NCI-H460 (cell line): ENCODE measurements around the gene STARD8. TPM values are rescaled to one million over a fixed set of nuclear protein-coding genes. Genes with fewer than 3 reads are reported as not detected.
"Not testable (repeated sequence)": the region's sequence is repeated elsewhere in the genome, so short reads cannot be mapped to it uniquely, and the experiment has no call there.

Experiments
- DNase-seq: peaks from one replicate; pipeline ENCODE4 v3.0.0-alpha.2; 2016; ENCODE audit warnings: low read depth; ENCODE audit errors: extremely low read depth
- total RNA-seq: library from RNA; depleted of rRNA; stranded (reverse); fragments of >200 nt; shearing (Covaris generic); gene quantifications from 2 replicates; pipeline ENCODE4 v1.2.3, GENCODE V29; 2014

STARD8 gene
- total RNA-seq, 1 experiment from 2014 or later: 0.72 TPM

- DNase-seq: peak; percentile 8
Observed at GRCh38 chrX:68686097-68686977, 38.9 kb downstream of the STARD8 start.

- not testable (repeated sequence) for DNase-seq
Observed at GRCh38 chrX:68688931-68689330, 41.5 kb downstream of the STARD8 start.

- DNase-seq: no peak
Observed at GRCh38 chrX:68690936-68691501, 43.6 kb downstream of the STARD8 start.

GRCh38 chrX:68691921-68692320, 44.5 kb downstream of the STARD8 start:
- no peak for DNase-seq

- no peak for DNase-seq
Observed at GRCh38 chrX:68692651-68693050, 45.2 kb downstream of the STARD8 start.

GRCh38 chrX:68693481-68694434, 46.3 kb downstream of the STARD8 start:
- peak; percentile 11 for DNase-seq

GRCh38 chrX:68694435-68695205, 47.2 kb downstream of the STARD8 start:
- no peak for DNase-seq

GRCh38 chrX:68695206-68695845, 47.9 kb downstream of the STARD8 start:
- DNase-seq: no peak

- no peak for DNase-seq
Observed at GRCh38 chrX:68696267-68696990, 49.0 kb downstream of the STARD8 start.

- no peak for DNase-seq
Observed at GRCh38 chrX:68697036-68697435, 49.6 kb downstream of the STARD8 start.

GRCh38 chrX:68697465-68698125, 50.1 kb downstream of the STARD8 start:
- no peak for DNase-seq

GRCh38 chrX:68698942-68699341, 51.5 kb downstream of the STARD8 start:
- no peak for DNase-seq

GRCh38 chrX:68699960-68700746, 52.7 kb downstream of the STARD8 start:
- no peak for DNase-seq

- DNase-seq: no peak
Observed at GRCh38 chrX:68703369-68703768, 55.9 kb downstream of the STARD8 start.

- no peak for DNase-seq
Observed at GRCh38 chrX:68703846-68704245, 56.4 kb downstream of the STARD8 start.

- no peak for DNase-seq
Observed at GRCh38 chrX:68705986-68706385, 58.5 kb downstream of the STARD8 start.

- DNase-seq: no peak
Observed at GRCh38 chrX:68708503-68709290, 61.2 kb downstream of the STARD8 start.
